Inflammatory macrophage treated with lipopolysaccharide for 1 hour (primary cell): ENCODE data around the gene TNFSF13.

Source experiments
- DNase-seq, 2 donors: peaks; one replicate each; pipeline ENCODE4 v3.0.0-alpha.2; 2020 to 2022

The TNFSF13 gene

DNA sequence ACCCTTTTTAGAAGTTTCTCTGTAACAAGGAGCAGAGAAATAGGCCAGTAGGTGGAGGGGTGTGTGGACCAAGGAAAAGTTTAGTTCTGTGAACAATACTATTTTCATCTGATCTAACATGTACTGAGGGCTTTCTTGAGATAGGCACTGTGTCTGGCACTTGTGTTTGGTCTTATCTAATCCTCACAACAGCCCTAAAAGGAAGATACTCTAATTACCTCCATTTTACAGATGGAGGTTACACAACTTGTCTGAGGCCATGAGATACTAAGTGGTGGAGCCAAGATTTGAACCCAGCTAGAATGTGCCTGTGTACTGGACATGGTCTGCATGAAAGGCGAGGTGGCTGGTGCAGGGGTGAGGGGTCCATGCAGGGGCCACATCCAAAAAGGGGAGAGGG is 5.2 kb upstream of the TNFSF13 start:
- no peak for DNase-seq

DNA sequence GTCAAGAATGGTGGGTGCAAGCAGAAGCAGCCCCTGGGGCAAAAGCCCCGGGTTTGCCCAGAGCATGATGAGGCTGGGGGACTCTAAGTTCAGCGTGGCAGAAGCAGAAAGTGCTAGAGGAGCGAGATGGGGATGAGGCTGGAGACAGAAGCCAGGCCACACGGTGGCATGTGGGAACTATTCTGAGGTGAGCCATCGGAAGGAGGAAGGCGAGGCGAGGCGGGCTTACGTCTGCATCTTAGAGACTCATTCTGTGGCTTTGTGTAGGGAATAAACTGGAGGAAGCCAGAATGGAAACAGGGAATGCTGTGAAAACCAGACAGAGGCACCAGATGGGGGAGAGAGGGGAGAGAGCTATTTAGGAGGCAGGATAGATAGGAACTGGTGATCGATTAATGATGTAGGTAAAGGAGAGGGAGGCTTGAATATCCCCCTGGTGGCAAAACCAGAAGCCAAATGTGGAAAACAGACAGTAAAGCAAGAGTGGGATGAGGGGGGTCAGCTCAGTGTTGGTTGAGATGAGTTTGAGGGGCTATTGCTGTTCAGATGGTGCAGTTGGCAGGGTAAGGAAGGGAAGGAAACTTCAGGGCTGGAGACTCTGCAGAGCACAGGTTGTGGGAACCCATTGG is 3.1 kb upstream of the TNFSF13 start:
- no peak for DNase-seq

DNA sequence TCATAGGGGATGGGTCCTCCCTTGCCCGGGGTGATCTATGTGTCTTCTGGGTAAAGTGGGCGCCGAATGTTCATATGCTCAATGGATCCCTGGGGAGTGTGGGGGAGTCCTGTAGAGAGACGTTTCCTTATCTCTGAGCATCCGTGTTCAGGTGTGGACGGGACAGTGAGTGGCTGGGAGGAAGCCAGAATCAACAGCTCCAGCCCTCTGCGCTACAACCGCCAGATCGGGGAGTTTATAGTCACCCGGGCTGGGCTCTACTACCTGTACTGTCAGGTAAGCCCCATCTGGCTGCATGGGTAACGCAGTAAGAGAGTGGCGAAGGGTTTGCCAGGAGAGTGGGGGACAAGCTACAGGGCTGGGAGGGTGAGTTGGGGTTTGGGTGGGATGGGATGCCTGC is 1.9 kb upstream of the TNFSF13 start:
- no peak for DNase-seq

GRCh38 chr17:7557147-7557764 is 1.3 kb upstream of the TNFSF13 start:
- DNase-seq = no peak

DNA sequence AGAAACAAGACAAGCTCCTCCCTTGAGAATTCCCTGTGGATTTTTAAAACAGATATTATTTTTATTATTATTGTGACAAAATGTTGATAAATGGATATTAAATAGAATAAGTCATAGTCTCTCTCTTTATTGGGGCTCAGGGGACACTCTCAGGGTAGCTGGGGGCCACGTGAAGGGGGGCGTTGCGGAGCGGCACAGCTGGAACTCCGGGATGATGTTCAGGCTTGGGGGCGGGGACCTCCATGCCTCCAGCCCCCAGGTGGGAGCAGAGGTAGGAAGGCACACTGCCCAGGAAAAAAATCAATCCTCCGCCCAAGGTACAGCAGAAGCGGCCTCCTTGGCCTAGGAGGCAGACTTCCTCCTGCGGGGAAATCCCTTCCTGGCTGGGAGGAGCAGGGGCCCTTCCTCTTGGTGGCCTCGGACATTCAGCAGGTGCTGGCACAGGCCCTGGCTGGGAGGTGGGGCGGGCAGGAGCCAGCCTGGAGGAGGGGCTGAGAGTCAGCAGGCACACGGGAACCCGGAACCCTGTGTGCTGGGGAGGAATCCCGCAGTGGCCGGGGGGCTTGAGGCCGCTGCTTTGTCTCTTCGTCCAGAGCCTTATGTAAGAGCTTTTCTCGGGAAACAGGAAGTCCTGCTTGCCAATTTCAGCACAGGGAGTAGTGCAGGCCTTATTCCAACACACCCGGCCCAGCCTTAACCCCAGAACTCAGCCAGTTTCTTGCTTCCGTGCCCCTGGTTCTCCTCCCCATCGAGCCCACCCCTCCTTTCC is 591 bp upstream of the TNFSF13 start:
- DNase-seq = peak; percentile 64 to 74

DNA sequence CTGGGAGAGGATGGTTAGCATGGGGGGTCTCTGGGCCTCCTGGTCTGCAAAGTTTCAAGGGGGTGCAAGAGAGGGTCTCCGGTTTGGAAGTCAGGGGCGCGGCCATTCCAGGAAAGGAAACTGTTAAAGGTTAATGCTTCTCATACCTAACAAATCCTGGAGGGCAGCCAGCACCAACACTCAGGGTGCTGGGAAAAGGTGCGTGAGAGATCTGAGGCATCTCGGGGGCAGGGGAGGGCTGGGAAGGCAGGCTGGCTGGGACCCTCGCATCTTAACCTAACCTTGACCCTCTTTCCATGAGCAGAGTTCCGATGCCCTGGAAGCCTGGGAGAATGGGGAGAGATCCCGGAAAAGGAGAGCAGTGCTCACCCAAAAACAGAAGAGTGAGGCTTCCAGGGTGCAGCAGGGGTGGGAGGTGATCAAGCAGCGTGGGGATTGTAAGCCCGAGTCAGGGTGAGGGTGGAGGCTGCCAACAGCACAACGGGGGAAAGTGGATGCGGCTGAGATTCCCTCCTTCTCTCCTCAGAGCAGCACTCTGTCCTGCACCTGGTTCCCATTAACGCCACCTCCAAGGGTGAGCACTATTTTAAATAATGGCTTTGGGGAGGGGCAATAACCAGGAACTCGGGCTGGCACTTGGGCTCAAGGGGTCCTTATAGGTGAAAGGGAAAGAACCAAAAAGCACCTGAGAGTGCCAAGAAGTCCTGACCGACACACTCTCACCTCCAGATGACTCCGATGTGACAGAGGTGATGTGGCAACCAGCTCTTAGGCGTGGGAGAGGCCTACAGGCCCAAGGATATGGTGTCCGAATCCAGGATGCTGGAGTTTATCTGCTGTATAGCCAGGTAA is 996 bp downstream of the TNFSF13 start:
- DNase-seq = peak in 1 of 2 donors; percentile 5

GRCh38 chr17:7560172-7561027 is 1.9 kb downstream of the TNFSF13 start:
- DNase-seq = peak in 1 of 2 donors; percentile 68

GRCh38 chr17:7561028-7561575 is 2.6 kb downstream of the TNFSF13 start:
- peak; percentile 68 to 90 for DNase-seq

- DNase-seq = peak; percentile 84 to 90
Measured at GRCh38 chr17:7561589-7562207, 3.1 kb downstream of the TNFSF13 start, which contains the start of gene SENP3. Gene SENP3, plus strand, starts transcription at chr17:7561919. Its CDS starts 1,158 bp downstream, at chr17:7563077.

GRCh38 chr17:7562208-7562605 is 3.7 kb downstream of the TNFSF13 start:
- DNase-seq = no peak

- no peak for DNase-seq
Measured at GRCh38 chr17:7563115-7563869, 4.7 kb downstream of the TNFSF13 start.

DNA sequence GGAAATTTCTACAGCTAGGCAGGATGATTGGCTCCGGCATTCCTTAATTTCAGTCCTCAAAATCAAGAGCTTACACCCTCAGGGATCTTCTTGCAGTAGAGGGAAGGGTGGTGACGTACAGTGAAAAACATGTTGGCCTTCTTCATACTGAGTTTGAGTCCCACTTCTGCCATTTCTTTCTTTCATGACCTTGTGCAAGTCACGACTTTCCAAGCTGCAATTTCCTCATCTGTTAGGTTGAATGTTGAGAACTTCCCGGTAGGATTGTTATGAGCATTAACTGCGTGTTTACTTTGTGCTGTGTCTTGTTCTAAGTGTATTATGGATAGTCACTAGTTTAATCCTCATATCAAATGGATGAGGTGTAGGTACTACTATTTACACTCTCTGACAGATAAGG is 11.0 kb downstream of the TNFSF13 start:
- peak; percentile 71 to 72 for DNase-seq

DNA sequence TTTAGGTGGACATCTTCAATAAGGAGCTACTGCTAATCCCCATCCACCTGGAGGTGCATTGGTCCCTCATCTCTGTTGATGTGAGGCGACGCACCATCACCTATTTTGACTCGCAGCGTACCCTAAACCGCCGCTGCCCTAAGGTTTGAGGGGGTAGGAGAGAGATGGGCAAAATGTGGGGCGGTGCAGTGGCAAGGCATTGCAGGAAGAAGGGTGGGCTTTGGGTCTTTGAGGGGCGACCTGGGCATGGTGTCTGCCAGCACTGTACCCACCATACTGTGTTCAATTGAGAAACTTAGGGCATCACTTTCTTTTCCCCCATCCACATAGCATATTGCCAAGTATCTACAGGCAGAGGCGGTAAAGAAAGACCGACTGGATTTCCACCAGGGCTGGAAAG is 11.8 kb downstream of the TNFSF13 start:
- DNase-seq = no peak

DNA sequence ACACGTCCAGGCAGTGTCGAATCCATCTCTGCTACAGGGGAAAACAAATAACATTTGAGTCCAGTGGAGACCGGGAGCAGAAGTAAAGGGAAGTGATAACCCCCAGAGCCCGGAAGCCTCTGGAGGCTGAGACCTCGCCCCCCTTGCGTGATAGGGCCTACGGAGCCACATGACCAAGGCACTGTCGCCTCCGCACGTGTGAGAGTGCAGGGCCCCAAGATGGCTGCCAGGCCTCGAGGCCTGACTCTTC is 13.7 kb downstream of the TNFSF13 start:
- no peak for DNase-seq

DNA sequence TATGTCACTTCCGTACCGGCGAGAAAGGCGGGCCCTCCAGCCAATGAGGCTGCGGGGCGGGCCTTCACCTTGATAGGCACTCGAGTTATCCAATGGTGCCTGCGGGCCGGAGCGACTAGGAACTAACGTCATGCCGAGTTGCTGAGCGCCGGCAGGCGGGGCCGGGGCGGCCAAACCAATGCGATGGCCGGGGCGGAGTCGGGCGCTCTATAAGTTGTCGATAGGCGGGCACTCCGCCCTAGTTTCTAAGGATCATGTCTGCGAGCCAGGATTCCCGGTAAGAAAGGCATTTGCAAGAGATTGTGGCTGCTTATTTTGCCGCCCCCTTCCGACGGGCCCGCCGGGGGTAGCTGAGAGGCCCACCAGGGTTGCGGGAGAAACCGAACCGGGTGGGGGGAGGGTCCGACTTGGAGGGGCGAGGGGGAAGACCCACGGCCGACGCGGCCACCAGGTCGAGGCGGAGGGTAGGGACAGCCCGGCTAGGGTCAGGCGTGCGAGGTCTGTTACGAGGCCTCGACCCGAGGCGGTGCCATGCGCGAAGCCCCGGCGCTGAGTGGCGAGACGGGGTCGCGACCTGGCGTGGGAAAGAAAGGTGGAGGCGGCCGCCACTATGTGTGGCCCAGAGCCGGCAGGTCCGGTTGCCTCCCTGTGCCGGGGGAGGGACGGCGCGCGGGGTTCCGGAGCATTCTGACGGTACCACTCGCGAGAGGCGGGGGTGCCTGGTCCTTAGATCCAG is 14.2 kb downstream of the TNFSF13 start:
- DNase-seq = peak; percentile 100

DNA sequence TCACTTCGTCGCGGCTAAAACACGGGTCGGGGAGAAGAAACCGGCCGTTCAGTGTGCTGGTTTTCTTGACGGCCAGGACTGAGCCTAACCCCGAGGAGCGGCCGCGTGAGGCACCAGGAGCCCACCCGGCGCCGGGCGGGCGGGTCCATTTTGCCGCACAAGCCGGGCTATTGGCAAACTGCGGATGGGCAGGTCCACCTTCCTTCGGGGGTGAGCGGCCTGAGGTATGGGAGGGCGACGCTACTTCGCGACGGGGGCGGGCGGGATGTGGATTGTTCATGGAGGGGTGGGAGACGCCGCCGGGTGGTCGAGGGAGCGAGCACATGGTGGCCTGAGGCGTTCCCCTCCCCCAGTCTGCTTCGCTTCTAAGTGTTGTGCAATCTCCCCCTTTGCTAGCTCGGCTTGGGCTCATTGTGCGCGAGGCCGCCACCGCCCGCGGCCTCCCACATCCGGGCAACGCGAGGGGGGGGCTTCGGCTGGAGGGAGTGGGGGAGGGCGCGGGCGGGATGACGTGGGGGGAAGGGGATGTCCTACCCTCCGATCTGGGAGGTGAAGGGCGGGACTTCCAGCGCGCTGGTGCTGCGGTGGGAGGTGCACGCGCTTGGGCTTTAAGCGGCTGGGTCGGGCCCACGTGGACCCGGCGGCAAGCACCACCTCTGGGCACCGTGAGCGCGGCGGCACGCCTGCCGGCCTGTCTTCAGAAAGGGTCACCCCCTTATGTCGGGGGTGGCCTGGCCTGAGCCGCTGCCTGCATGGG is 15.0 kb downstream of the TNFSF13 start:
- DNase-seq = peak; percentile 87 to 92

DNA sequence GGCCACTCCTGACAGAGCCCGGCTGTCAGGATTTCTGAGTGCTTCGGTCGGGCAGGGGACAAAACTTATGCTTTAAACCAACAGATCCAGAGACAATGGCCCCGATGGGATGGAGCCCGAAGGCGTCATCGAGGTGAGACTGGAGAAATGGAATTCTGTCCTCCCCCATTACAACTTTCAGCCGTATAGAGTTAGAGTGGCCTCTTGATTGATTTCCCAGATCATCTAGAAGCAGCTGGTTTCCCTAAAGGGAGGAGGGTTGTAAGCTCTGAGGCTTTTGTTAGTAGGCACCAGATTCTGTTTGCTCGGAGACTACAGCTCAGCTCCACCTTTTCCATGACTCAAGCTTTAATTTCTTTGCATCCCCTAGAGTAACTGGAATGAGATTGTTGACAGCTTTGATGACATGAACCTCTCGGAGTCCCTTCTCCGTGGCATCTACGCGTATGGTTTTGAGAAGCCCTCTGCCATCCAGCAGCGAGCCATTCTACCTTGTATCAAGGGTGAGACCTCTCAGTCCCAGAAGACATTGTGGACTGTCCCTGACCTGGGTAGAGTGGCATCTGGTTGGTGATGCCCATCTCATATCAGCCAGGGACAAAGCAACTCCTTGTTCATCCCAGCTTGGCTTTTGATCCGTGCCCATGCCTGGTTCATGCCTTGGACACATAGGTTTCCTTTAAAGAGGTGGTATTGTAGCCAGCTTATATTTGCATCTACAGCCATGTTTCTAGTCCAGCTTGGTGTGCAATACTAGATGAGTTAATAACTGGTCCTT is 15.8 kb downstream of the TNFSF13 start:
- no peak for DNase-seq

- DNase-seq = no peak
Measured at GRCh38 chr17:7575481-7575883, 16.9 kb downstream of the TNFSF13 start.
